ENCODE results near the gene CNTNAP5. TPM values are rescaled to one million over a fixed set of nuclear protein-coding genes. Genes with fewer than 3 reads are reported as not detected.

CNTNAP5 gene
- total and polyA plus RNA-seq, 9 of the 15 experiments (the other 6 are each of a cell fraction or from before 2014, with no cell fraction given), result not detected

GRCh38 chr2:124837496-124837895, 812.4 kb downstream of the CNTNAP5 start:
- no peaks in the 10 kb centered on the region for H3K9me1 ChIP-seq (ENCODE audit: control insufficient read depth, insufficient read depth, low read length)
- H3K9me3 ChIP-seq (replicated peaks; ENCODE audit: control insufficient read depth, insufficient read depth, low read depth, low read length), result no peaks in the 10 kb centered on the region
- intact Hi-C loops (cut with micrococcal nuclease) (no loop called here), in situ Hi-C loops (cut with MboI) (no loop called here)
- DNase-seq (ENCODE audit: extremely low read depth in 1 of 4, low spot score in 3 of 4) (no peak), ATAC-seq (no peak), FAIRE-seq (no peak)
- no peaks in the 10 kb centered on the region for H4K20me1 ChIP-seq (replicated peaks; ENCODE audit: control insufficient read depth, insufficient read depth, low read length)
- H3K4me2 ChIP-seq (ENCODE audit: insufficient read depth, low read length), result no peak overlapping the region
- no peaks in the 10 kb centered on the region for H3K36me3 ChIP-seq (ENCODE audit: control insufficient read depth, insufficient read depth, low read length)
- POLR2A ChIA-PET, result no interaction called here
- H3K79me2 ChIP-seq (ENCODE audit: control insufficient read depth, insufficient read depth, low read length), result no peaks in the 10 kb centered on the region
- H3K4me1 ChIP-seq (replicated peaks in 1 of 2; ENCODE audit: control insufficient read depth in 2 of 2, insufficient read depth in 2 of 2, low read length in 2 of 2), result no peaks in the 10 kb centered on the region
- CTCF ChIA-PET (ENCODE audit: low intra/inter-chr PET ratio), result no interaction called here
- no peak overlapping the region for H3K9ac ChIP-seq (ENCODE audit: insufficient read depth in 1 of 2, low read depth in 2 of 2, low read length in 2 of 2)
- no peak overlapping the region for H2AFZ ChIP-seq (ENCODE audit: low read depth, low read length)
- no peak overlapping the region for H3K4me3 ChIP-seq
- no TSS peak for BruUV-seq (replicated peaks)
- H3K27ac ChIP-seq (ENCODE audit: extremely low read depth, low read depth, low read length), result no peak overlapping the region
- WGBS (ENCODE audit: insufficient coverage, low coverage, missing lambda C conversion rate), result 0% methylated on average over 2 of the region's 2 CpGs
- no peak for TF ChIP-seq ATF2 (CRISPR knock-in tag; IDR thresholded peaks at IDR 0.05)
- no peaks in the 10 kb centered on the region for H3K27me3 ChIP-seq (ENCODE audit: control insufficient read depth in 2 of 2, insufficient read depth in 2 of 2, low read length in 2 of 2)

GRCh38 chr2:124838406-124838805, 813.3 kb downstream of the CNTNAP5 start:
- ATAC-seq, result no peak
- ChIA-PET CTCF (ENCODE audit: low intra/inter-chr PET ratio) (no interaction called here), POLR2A (no interaction called here)
- H3K9me1 ChIP-seq (ENCODE audit: control insufficient read depth, insufficient read depth, low read length), result no peaks in the 10 kb centered on the region
- in situ Hi-C loops (cut with MboI), result no loop called here
- no peak overlapping the region for H3K4me3 ChIP-seq
- H3K27me3 ChIP-seq (ENCODE audit: control insufficient read depth in 2 of 2, insufficient read depth in 2 of 2, low read length in 2 of 2), result no peaks in the 10 kb centered on the region
- no peaks in the 10 kb centered on the region for H3K4me1 ChIP-seq (replicated peaks in 1 of 2; ENCODE audit: control insufficient read depth in 2 of 2, insufficient read depth in 2 of 2, low read length in 2 of 2)
- no peaks in the 10 kb centered on the region for H3K36me3 ChIP-seq (ENCODE audit: control insufficient read depth, insufficient read depth, low read length)
- no peak overlapping the region for H3K4me2 ChIP-seq (ENCODE audit: insufficient read depth, low read length)
- no peak for DNase-seq (ENCODE audit: extremely low read depth in 1 of 4, low spot score in 3 of 4)
- no peaks in the 10 kb centered on the region for H3K9me3 ChIP-seq (replicated peaks; ENCODE audit: control insufficient read depth, insufficient read depth, low read depth, low read length)
- no peak overlapping the region for H3K27ac ChIP-seq (ENCODE audit: extremely low read depth, low read depth, low read length)
- H3K9ac ChIP-seq (ENCODE audit: insufficient read depth in 1 of 2, low read depth in 2 of 2, low read length in 2 of 2), result no peak overlapping the region
- 0% methylated on average over 3 of the region's 3 CpGs for WGBS (ENCODE audit: insufficient coverage, low coverage, missing lambda C conversion rate)
- no TSS peak for BruUV-seq (replicated peaks)
- no peak overlapping the region for H2AFZ ChIP-seq (ENCODE audit: low read depth, low read length)
- H3K79me2 ChIP-seq (ENCODE audit: control insufficient read depth, insufficient read depth, low read length), result no peaks in the 10 kb centered on the region
- FAIRE-seq, result no peak
- intact Hi-C loops (cut with micrococcal nuclease), result no loop called here
- no peaks in the 10 kb centered on the region for H4K20me1 ChIP-seq (replicated peaks; ENCODE audit: control insufficient read depth, insufficient read depth, low read length)
- no peak for TF ChIP-seq SRF (CRISPR knock-in tag; IDR thresholded peaks at IDR 0.05)
- no peak for TF ChIP-seq ARID2 (IDR thresholded peaks at IDR 0.05)
- TF ChIP-seq MLX (CRISPR knock-in tag; conservative IDR thresholded peaks at IDR 0.05), result no peak
- no peak for TF ChIP-seq ZC3H11A (IDR thresholded peaks at IDR 0.05; ENCODE audit: low read depth, low read length)
- no peak for TF ChIP-seq HMG20B (CRISPR knock-in tag; IDR thresholded peaks at IDR 0.05)
- no peak for TF ChIP-seq CBX2 (IDR thresholded peaks at IDR 0.05; ENCODE audit: insufficient read depth, low read length, poor library complexity, severe bottlenecking)
- no peak for TF ChIP-seq MNT (conservative IDR thresholded peaks at IDR 0.05)
- TF ChIP-seq GABPA (tag; conservative IDR thresholded peaks at IDR 0.05; ENCODE audit: low read depth), result no peak
- TF ChIP-seq SMARCB1 (IDR thresholded peaks at IDR 0.05; ENCODE audit: insufficient read length, low read depth), result no peak
- no peak for TF ChIP-seq CCNT2 (IDR thresholded peaks at IDR 0.05; ENCODE audit: borderline replicate concordance, extremely low read depth, insufficient read length, low read depth, low read length)

All from K562 (cell line).